Measurements from ENCODE around the gene MAML1. TPM values are rescaled to one million over a fixed set of nuclear protein-coding genes. Genes with fewer than 3 reads are reported as not detected.

The MAML1 gene
- total RNA-seq, 2 donors from 2014 or later: 18.1 to 18.2 TPM

DNA sequence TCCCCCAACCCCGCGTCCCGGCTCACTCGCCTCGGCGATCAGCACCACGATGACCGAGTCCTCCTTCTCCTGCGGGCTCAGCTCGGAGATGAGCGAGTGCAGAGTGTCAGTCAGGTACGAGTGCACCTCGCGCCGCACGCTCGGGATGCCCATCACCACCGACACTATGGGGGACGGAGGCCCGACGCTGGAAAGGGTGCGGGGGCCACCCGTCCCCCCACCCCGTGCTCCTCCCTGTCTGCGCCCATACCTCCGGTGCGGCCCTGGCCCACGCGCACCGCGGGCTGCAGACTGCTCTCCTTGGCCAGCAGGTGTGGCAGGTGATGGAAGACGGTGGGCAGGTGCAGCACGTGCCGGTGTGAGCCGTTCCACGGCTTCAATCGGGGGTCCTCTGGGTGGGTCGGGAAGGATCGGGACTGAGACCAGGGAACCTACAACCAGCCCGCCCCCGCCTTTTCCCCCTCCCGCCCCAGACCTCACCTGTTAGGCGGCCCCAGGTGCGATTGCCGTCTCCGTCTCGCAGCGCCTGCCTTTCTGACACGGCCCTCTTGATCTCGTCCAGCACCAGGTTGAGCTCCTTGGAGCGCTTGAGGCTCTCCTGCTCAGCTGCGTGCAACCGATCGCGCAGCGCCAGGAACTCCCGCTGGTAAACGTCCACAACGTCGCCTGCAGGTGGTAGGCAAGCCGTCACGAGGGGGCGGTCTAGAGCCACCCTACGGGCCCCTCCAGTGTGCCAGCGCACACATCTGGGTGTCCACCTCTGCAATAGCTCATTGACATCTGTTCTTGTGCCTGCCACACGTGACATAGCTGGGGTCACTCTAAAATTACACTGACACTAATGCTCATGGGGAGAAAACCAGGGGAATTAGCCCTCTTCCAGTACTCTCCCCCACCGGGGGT, 68.9 kb downstream of the MAML1 start:
- intact Hi-C loops (cut with DNase I): loop anchor here (10.0 kb wide), 1 partner anchor 103 kb away; the partner anchor contains the start of gene TBC1D9B
- 45 to 70% methylated on average over 33 to 56 of the region's 67 CpGs for WGBS, 2 donors

DNA sequence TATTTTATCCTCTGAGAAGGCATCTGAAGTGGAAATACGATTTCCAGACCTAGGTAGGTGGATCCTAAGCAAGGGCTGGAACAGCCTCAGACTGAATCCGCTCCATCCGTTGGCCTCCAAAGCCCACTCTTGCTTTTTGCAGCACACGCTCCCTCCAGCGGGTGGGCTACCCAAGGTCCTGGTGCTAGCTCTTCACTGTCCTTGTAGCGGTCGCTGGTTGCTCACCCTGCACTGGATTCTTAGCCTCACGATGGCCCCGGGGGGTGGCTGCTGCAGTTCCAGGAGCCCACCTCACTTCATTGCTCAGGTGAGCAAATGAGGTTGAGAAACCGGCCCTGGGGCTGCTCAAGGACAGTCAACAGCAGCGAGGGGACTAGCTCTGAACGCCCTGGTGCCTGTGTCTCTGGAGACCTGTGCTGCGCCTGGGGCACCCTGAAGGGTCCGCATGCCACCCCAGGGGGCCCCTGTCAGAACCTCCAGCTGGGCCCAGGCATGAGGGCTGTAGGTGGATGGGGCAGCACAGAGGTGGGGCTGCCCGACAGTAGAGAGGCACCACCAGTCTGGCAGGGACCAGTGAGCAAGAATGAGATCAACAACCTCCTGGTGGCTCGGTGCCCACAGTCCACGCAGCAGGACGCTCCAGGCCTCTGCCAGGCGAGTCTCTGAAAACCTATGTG, 69.7 kb downstream of the MAML1 start:
- H3K4me1 ChIP-seq: peaks cover 41% of the 10 kb centered on the region

More for the DNA sequence above, 68.9 kb downstream of the MAML1 start:
- H3K27me3 ChIP-seq: no peaks in the 10 kb centered on the region
- H3K4me3 ChIP-seq: no peak overlapping the region
- peak; percentile 83 to 90 (median 86) for DNase-seq
- H3K9me3 ChIP-seq: no peaks in the 10 kb centered on the region
- H3K27ac ChIP-seq: no peak overlapping the region
- peak; percentile 33 for ATAC-seq
- peaks cover 0 to 14% of the 10 kb centered on the region in 2 donors for H3K36me3 ChIP-seq (replicated peaks in 1 of 2; ENCODE audit: insufficient read depth in 1 of 2, low read depth in 2 of 2)
- H3K4me1 ChIP-seq: peaks cover 48% of the 10 kb centered on the region
- TF ChIP-seq, protein P1, sequence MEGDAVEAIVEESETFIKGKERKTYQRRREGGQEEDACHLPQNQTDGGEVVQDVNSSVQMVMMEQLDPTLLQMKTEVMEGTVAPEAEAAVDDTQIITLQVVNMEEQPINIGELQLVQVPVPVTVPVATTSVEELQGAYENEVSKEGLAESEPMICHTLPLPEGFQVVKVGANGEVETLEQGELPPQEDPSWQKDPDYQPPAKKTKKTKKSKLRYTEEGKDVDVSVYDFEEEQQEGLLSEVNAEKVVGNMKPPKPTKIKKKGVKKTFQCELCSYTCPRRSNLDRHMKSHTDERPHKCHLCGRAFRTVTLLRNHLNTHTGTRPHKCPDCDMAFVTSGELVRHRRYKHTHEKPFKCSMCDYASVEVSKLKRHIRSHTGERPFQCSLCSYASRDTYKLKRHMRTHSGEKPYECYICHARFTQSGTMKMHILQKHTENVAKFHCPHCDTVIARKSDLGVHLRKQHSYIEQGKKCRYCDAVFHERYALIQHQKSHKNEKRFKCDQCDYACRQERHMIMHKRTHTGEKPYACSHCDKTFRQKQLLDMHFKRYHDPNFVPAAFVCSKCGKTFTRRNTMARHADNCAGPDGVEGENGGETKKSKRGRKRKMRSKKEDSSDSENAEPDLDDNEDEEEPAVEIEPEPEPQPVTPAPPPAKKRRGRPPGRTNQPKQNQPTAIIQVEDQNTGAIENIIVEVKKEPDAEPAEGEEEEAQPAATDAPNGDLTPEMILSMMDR (IDR thresholded peaks at IDR 0.05): peak; percentile 52 to 87 (median 77)
- TF ChIP-seq POLR2A (IDR thresholded peaks at IDR 0.05): peak in 1 of 3 donors; percentile 9

DNA sequence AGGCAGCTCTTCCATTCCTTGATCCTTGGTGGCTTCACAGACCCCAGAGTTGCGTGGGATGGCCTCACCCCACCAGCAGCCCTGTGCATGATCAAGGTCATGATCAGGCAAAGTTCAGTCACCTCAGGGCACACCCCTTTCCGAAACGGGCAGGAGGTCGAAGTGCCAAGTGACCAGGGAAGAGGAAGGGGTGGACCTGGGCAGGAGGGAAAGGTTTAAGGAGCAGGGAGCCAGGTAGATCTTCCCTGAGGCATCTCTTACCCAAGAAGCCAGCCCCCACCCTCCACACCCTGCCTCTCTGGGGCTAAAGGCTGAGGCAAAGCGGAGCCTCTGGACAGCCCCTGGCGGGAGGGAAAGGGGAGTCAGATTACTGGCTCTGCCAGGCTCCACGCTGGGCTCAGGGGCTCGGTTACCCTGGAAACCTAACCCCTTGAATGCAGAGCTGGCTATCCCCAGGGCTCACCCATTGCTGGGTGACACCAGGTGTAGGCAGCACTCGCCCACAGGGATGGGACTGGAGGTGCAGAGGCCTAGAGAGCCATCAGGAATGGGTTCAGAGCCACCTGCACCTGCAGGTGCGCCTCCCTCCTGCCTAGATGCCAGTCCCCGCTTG, 70.4 kb downstream of the MAML1 start:
- TF ChIP-seq, protein P1 (IDR thresholded peaks at IDR 0.05): no peak
- TF ChIP-seq POLR2A (IDR thresholded peaks at IDR 0.05): no peak
- intact Hi-C loops (cut with DNase I): loop anchor here (10.0 kb wide), 1 partner anchor 102 kb away; the partner anchor contains the start of gene TBC1D9B
- H3K4me3 ChIP-seq: no peak overlapping the region
- H3K36me3 ChIP-seq (replicated peaks in 1 of 2; ENCODE audit: insufficient read depth in 1 of 2, low read depth in 2 of 2): peaks cover 0 to 14% of the 10 kb centered on the region in 2 donors
- DNase-seq (no peak), ATAC-seq (no peak)
- no peaks in the 10 kb centered on the region for H3K9me3 ChIP-seq
- 54 to 70% methylated on average over 5 to 10 of the region's 11 CpGs for WGBS, 2 donors
- H3K4me1 ChIP-seq: peaks cover 48% of the 10 kb centered on the region
- H3K27me3 ChIP-seq: no peaks in the 10 kb centered on the region
- H3K27ac ChIP-seq: peak overlapping the region in 2 of 4 donors; percentile 2 to 94

More for the DNA sequence above, 69.7 kb downstream of the MAML1 start:
- intact Hi-C loops (cut with DNase I): loop anchor here (10.0 kb wide), 1 partner anchor 102 kb away; the partner anchor contains the start of gene TBC1D9B
- no peak for ATAC-seq
- Histone ChIP-seq H3K36me3 (replicated peaks in 1 of 2; ENCODE audit: insufficient read depth in 1 of 2, low read depth in 2 of 2) (peaks cover 0 to 14% of the 10 kb centered on the region in 2 donors), H3K27me3 (no peaks in the 10 kb centered on the region), H3K9me3 (no peaks in the 10 kb centered on the region), H3K27ac (peak overlapping the region in 1 of 4 donors; percentile 2), H3K4me3 (no peak overlapping the region)
- WGBS, 2 donors: 70 to 80% methylated on average over 4 to 19 of the region's 19 CpGs
- TF ChIP-seq POLR2A (IDR thresholded peaks at IDR 0.05): no peak
- DNase-seq: peak in 2 of 4 donors; percentile 25 to 56

DNA sequence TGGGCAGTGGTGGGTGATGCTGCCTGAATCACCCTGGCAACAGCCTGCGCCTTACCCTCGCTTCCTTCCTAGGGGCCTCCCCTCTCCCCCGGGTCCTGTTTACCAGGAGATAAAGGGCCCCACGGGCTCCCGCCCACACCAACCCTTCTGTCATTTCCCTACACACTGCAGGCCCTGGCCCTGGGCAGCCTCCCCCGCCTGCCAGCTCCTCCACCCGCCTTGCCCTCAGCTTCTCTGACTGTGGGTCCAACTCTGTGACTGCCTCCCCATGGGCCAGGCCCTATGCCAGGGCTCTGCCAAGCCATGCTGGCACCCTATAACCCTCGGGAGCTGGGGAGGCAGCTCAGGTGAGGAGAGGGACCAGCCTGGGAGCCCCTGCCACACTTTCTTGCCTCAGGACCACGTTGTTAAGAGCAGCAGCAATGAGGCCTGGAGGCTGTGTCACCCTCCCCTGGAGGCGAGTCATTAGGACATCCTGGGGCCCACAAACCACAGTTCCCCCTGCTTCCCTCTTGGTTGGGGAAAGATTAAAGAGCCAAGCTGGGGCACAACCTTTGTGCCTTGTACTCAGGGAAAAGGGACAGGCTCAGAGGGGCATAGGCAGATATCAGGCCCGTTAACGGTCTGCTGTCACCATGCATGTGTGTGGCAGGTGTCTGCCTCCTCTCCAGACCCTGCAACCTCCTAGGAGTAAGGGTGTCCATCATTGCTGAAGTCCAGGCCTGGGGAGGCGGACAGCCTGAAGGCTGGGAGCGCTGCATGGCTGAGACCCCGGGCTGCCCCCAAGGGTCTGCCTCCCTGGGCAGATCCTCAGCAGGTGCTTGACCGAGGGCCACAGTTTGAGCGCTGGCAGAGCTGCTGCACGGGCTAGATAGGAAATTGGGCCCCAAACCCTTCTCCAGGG, 71.3 kb downstream of the MAML1 start:
- H3K4me1 ChIP-seq: peaks cover 52% of the 10 kb centered on the region
- 56 to 59% methylated on average over 11 to 17 of the region's 18 CpGs for WGBS, 2 donors
- no peak overlapping the region for H3K4me3 ChIP-seq
- intact Hi-C loops (cut with DNase I): loop anchor here (10.0 kb wide), 1 partner anchor 101 kb away; the partner anchor contains the start of gene TBC1D9B
- H3K9me3 ChIP-seq: no peaks in the 10 kb centered on the region
- no peaks in the 10 kb centered on the region for H3K27me3 ChIP-seq
- TF ChIP-seq, protein P1 (IDR thresholded peaks at IDR 0.05): no peak
- no peak for TF ChIP-seq POLR2A (IDR thresholded peaks at IDR 0.05)
- peaks cover 0 to 12% of the 10 kb centered on the region in 2 donors for H3K36me3 ChIP-seq (replicated peaks in 1 of 2; ENCODE audit: insufficient read depth in 1 of 2, low read depth in 2 of 2)
- ATAC-seq (no peak), DNase-seq (no peak)
- H3K27ac ChIP-seq: peak overlapping the region in 2 of 4 donors; percentile 32 to 94

Measured in body of pancreas (tissue), 4 donors.